Left colon (tissue), 2 donors: Measurements from ENCODE around the gene AHNAK2. TPM values are rescaled to one million over a fixed set of nuclear protein-coding genes. Genes with fewer than 3 reads are reported as not detected.
"Not testable (repeated sequence)": the region's sequence is repeated elsewhere in the genome, so short reads cannot be mapped to it uniquely, and the experiment has no call there.

ENCODE experiments used
- ATAC-seq: fragments of 200-7000 bp; cut with Tn5 transposase; one replicate; pipeline ENCODE4 v1.9.1; 2020; ENCODE audit warnings: mild to moderate bottlenecking, moderate library complexity
- DNase-seq, 2 donors: peaks; one replicate each; pipeline ENCODE4 v3.0.0-alpha.2; 2020
- intact Hi-C, 2 donors: fragments of 100-400 bp; cut with DNase I in 1 of 2; cut with micrococcal nuclease in 1 of 2; formaldehyde crosslinking; loops; one replicate each; pipeline versions ENCODE4 v1.11.2 to v1.14.0; 2022; cut with DNase I, micrococcal nuclease
- total RNA-seq, 2 donors: library from RNA; stranded (reverse); fragmentation: NEBNext Ultra II Directional; extraction: Animal tissue kit (Norgen Biotek cat#: 25700); gene quantifications; one replicate each; pipeline ENCODE4 v1.2.1, GENCODE V29; 2021
- donor health status: DM: no; HTN: no; CAD: no.
- donor health status: DM: yes; HTN: yes; CAD: no.

The AHNAK2 gene
- total RNA-seq, 2 donors from 2014 or later = 3.2 to 23.4 TPM

DNA sequence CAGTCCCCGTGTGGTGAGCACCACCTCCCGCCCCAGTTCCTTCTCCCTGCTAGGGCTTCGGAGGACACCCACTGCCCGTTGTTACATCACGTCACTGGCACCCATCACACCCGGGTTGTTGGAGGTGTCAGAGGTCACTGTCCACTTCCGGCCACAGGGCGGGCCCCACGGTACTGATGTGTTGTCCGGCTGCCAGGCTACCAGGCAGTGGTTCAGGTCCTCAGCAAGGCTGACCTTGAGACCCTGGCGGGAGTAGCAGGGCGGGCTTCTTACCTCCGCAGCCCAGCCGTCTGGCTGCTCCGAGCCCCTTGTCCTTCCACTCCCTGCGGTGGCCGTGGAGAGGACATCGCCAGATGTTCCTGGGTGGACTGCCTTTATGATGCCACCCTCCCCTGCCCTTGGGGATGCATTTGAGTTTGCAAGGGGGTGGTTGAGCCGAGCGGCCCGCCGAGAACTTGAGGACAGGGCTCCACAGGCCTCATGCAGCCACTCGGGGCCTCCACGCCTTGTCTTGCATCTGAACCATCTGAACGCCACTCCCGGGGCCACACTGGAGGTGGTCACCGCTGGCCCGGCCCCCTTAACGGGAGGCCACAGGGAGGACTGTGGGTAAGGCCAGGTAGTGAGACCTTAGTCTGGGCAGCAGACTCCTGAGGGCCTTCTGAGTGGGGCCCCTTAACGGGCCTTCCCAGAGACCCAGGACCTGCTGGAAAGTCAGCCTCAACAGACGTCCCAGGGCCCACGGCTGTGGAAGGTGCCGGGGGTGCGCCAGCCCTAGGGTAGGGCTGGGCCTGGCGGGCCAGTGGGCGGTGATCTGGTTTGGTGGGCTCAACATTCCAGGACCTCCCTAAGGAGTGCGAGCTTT is 80.6 kb downstream of the AHNAK2 start:
- ATAC-seq (peak; percentile 7), DNase-seq (peak in 1 of 2 donors; percentile 28)
- intact Hi-C loops = loop anchor here in 1 of 2 donors (10.0 kb wide), 1 partner anchor 147 kb away; no protein-coding TSS in a partner anchor

DNA sequence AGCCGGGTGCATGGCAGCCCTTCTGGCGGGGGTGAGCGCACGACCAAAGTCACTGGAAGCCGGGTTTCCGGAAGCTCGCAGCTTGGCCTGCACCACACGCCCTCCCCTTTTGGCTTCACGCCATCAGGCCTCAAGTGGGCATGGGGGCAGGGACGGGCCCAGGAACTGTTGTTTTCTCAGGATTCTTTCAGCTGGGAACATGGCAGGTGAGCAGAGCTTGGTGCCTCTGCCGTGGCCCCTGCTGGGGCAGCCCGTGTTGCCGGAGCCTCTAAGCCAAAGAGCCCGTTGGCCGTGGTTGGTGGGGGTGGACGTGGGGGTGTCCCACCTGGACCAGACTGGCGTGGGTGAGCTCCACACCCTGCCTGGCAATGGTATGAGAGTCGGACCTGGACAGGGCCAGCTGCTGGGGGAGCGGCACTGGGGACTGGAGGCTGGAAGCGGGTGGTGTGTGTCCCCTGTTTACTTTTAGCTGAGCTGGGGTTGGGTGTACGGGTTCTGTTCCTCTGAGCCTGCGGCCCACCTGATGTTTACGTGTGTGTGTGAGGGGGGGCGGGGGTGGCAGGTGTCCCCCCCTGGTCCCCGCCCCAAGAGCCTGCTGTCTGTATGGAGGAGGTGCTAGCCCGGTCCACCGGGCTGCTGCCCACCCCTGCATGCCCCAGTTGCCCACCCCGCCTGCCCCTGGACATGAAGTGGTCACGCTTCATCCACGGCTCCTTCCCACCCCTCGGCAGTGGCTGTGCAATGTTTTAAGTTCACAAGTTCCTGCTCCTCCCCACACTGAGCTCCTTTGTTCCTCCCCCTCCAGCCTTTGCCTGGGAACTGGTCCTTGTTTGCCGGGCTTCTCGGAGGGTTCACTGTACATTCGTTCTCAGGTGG is 82.2 kb downstream of the AHNAK2 start:
- intact Hi-C loops = loop anchor here in 1 of 2 donors (10.0 kb wide), 1 partner anchor 149 kb away; no protein-coding TSS in a partner anchor
- ATAC-seq (peak; percentile 5), DNase-seq (peak in 1 of 2 donors; percentile 23)

- peak in 1 of 2 donors; percentile 22 for DNase-seq
- peak; percentile 3 for ATAC-seq
- intact Hi-C loops = loop anchor here in 1 of 2 donors (10.0 kb wide), 1 partner anchor 150 kb away; no protein-coding TSS in a partner anchor
Measured at GRCh38 chr14:104895207-104895785, 82.9 kb downstream of the AHNAK2 start.

- intact Hi-C loops = loop anchor here in 1 of 2 donors (10.0 kb wide), 1 partner anchor 150 kb away; no protein-coding TSS in a partner anchor
- DNase-seq (no peak), ATAC-seq (no peak)
Measured at GRCh38 chr14:104894331-104895206, 83.6 kb downstream of the AHNAK2 start.

DNA sequence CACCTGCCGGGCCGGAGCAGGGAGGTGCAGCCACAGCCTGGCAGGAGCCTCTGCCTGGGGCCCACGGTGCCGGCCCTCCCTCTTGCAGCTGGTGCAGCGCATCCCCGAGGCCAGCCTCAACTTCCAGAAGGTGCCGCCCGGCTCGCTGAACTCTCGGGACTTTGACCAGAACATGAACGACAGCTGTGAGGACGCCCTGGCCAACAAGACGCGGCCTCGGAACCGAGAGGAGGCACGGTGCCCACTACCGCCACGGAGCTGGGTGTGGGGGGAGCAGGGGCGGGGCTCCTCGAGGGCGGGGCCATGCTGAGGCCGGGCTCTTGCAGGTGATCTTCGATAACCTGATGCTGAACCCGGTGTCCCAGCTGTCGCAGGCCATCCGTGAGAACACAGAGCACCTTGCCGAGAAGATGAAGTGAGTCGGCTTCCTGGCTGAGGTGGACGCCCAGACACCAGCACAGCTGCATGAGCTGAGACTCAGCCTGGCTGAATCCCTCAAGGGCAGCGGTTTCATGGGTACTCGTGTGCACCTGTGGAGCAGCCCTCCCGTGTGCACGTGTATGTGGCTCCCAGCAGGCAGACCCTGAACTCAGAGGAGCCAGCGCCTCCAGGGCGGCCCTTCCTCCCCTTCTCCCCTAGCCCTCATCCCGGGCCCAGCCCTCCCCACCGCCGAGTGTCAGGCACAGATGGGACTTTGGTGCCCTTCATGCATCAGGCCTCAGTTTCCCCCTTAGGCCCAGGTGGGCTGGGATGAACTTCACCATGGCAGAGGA is 84.6 kb downstream of the AHNAK2 start:
- ATAC-seq (peak; percentile 18), DNase-seq (peak in 1 of 2 donors; percentile 21)
- intact Hi-C loops = loop anchor here in 1 of 2 donors (10.0 kb wide), 1 partner anchor 151 kb away; no protein-coding TSS in a partner anchor

- no peak for ATAC-seq
- intact Hi-C loops = loop anchor here in 1 of 2 donors (10.0 kb wide), 1 partner anchor 152 kb away; no protein-coding TSS in a partner anchor
Measured at GRCh38 chr14:104892531-104893434, 85.4 kb downstream of the AHNAK2 start.

DNA sequence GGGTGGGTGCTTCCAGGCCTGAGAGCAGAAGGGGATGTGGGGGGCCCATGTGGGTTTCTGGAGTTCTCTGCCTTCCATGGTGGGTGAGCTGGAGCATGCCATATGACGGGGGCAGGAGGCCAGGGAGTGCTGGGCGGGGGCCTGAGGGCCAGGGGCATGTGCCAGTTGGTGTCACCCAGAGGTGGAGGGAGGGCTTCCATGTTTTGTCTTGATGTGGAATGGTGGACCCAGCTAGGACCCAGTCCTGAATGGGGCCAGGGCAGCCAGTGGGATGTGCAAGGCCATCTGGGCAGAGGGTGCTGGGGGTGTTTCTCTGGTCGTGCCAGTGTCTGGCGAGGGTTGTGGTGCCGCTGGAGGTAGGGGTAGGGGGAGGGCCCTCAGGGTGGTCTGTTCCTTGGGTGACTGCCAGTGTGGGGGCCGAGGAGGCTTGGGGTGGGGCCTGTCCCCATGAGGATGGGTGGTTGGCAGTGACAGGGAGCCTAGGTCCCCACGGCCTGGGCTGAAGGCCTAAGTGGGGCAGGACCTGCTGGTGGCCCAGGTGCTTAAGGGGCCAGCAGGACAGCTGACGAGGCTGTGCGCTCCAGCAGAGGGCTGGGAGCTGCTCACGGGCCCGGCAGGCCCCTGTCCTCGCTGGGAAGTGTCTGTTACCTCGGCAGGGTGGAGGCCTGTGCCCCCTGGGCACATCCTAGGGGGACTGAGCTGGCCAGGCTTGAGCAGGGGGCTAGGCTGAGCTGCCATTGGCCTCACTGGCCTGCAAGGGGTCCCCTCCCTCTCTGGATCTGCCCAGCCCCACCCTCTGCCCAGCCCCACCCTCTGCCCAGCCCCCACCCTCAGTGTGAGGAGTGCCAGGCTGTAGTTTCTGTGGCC is 86.3 kb downstream of the AHNAK2 start:
- DNase-seq (peak in 1 of 2 donors; percentile 23), ATAC-seq (no peak)
- intact Hi-C loops = loop anchor here in 1 of 2 donors (10.0 kb wide), 1 partner anchor 153 kb away; no protein-coding TSS in a partner anchor

More at GRCh38 chr14:104892531-104893434, 85.4 kb downstream of the AHNAK2 start:
- DNase-seq = no peak

DNA sequence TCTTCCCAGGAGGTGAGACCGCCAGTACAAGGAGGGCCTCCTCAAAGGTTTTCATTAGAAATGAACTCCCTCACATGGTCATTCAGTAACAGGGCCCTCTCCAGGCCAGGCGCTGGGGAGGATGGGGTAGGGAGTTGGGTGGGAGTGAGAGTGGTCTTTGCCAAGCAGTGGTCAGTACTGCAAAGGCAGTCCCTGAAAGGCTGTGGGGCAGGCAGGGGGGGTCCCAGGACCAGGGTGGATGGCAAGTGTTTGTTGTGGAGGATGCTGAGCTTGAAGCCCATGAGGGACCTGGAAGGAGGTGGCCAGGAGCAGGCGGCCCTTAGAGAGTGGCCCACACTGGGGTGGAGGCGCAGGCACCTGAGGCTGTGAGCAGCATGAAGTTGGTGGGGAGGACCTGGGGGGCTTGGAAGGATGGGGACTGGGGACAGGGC is 87.0 kb downstream of the AHNAK2 start:
- ATAC-seq (no peak), DNase-seq (no peak)
- intact Hi-C loops = loop anchor here in 1 of 2 donors (10.0 kb wide), 1 partner anchor 154 kb away; no protein-coding TSS in a partner anchor

DNA sequence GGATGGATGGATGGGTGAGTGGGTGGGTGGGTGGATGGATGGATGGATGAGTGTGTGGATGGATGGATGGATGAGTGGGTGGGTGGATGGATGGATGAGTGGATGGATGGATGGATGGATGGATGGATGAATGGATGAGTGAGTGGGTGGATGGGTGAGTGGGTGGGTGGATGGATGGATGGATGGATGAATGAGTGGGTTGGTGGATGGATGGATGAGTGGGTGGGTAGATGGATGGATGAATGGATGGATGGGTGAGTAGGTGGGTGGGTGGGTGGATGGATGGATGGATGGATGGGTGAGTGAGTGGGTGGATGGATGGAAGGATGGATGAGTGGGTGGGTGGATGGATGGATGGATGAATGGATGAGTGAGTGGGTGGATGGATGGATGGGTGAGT is 87.9 kb downstream of the AHNAK2 start:
- not testable (repeated sequence) for ATAC-seq
- intact Hi-C loops = loop anchor here in 1 of 2 donors (10.0 kb wide), 1 partner anchor 155 kb away; no protein-coding TSS in a partner anchor

DNA sequence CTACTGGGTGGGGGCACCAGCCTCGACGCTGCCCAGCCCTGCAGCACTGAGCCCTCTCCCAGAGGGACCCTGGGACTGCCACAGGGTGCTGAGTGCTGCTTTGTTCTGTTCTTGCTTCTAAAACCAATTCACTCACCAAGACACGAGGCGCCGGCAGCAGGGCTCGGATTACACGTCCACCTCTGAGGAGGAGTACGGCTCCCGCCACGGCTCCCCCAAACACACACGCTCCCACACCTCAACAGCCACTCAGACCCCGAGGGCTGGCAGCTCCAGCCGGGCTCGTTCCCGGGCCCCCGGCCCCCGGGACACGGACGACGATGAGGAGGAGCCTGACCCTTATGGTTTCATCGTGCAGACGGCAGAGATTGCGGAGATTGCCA is 88.8 kb downstream of the AHNAK2 start:
- intact Hi-C loops = no loop called here

More for the DNA sequence above, 87.9 kb downstream of the AHNAK2 start:
- not testable (repeated sequence) for DNase-seq

DNA sequence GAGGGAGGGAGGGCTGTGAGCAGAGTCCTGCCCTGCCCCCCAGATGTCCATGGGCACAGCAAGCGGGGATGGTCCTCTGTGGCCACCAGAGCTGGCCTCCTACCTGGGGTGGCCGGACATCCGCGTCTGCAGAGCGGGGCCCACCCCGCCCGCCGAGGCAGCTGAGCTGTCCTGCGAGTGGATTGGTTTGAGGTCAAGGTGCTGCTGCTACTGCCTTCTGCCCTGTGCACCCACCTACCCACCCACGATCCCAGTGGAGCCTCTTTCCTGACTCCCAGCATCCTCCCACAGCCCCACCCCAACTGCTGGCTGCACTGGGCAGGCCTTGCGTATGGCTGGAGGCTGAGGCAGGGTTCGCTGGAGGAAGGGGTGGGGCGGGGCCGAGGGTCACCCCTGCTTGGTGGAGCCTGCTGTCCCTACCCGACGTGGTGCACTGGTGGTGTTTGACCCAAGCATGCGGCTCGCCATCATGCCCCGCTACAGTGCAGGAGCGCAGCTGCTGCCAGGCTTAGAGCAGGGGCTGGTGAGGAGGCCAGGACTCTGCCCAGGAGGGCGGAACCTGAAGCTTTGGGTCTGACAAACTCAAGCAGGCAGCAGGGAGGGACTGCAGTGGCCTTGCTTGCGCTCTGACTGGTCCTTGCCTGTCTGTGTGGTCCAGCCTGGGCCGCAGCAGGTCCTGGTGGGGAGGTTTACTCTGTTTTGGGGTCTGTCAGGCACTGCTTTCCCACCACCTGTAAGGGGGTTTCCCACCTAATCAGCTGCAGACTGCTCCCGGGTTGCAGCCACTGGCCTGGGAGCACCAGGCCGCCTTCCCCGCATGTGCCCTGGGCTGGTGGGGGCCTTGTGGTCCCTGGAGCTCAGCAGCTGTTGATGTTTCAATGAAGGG is 89.4 kb downstream of the AHNAK2 start:
- DNase-seq (peak in 1 of 2 donors; percentile 7), ATAC-seq (no peak)
- intact Hi-C loops = no loop called here

More for the DNA sequence above, 88.8 kb downstream of the AHNAK2 start:
- ATAC-seq (no peak), DNase-seq (no peak)

DNA sequence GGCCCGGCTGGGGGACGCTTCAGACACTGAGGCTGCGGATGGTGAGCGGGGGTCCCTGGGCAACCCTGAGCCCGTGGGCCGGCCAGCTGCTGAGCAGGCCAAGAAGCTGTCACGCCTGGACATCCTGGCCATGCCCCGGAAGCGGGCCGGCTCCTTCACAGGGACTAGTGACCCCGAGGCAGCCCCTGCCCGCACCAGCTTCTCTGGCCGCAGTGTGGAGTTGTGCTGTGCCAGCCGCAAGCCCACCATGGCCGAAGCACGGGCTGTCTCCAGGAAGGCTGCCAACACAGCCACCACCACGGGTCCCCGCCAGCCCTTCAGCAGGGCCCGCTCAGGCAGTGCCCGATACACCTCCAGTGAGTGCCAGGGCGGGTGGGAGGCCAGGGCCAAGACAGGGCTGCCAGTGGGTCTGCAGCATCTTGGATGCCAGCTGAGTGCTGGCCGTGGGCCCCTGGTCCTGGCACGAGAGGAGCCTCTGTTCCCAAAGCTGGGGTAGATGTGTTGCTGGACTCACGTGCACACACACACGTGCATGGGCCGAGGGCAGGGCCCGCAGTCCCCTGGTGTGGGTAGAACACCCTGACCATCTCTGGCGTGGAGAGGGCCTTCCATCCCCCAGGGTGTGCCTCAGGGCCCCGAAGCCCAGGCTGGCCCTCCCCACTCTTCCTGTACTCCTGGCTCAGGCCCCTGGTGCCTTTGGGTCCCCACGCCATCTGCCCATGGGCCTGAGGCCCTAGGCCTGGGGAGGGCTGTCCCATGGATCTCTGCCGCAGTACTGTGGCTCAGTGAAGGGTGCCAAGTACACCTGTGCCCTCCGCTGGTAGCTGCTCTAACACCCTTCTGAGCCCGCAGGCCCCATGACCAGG is 90.3 kb downstream of the AHNAK2 start:
- no peak for ATAC-seq
- intact Hi-C loops = no loop called here
- DNase-seq = peak in 1 of 2 donors; percentile 22
